Suprapubic skin (tissue), 4 donors: Measurements from ENCODE around the gene CLEC16A.

Experiments
- CTCF ChIP-seq, 2 donors: fragments of 200-600 bp in 1 of 2; fragments of 450-650 bp in 1 of 2; sonication (generic) in 1 of 2; IDR thresholded peaks; one replicate each; pipeline ENCODE4 v1.5.1; 2016 to 2019; ENCODE audit warnings: antibody characterized with exemption in 2 of 2, mild to moderate bottlenecking in 1 of 2, moderate library complexity in 1 of 2
- POLR2A ChIP-seq, 2 donors: fragments of 450-650 bp; IDR thresholded peaks; one replicate each; pipeline ENCODE4 v1.6.1; 2017; ENCODE audit warnings: antibody characterized with exemption in 2 of 2, mild to moderate bottlenecking in 2 of 2, moderate library complexity in 2 of 2
- POLR2AphosphoS5 ChIP-seq, 3 donors: sonication (generic); formaldehyde crosslinking; IDR thresholded peaks; one replicate each; pipeline ENCODE4 v1.6.1; 2017; ENCODE audit warnings: antibody characterized with exemption in 3 of 3

GRCh38 chr16:10895053-10895946, 49.1 kb upstream of the CLEC16A start:
- no peak for TF ChIP-seq CTCF (IDR thresholded peaks at IDR 0.05)
- no peak for TF ChIP-seq POLR2A (IDR thresholded peaks at IDR 0.05)
- no peak for TF ChIP-seq POLR2AphosphoS5 (IDR thresholded peaks at IDR 0.05)
